GM12891 (cell line): ENCODE results near the gene UBE2H.
"Not testable (repeated sequence)": the region's sequence is repeated elsewhere in the genome, so short reads cannot be mapped to it uniquely, and the experiment has no call there.

ENCODE experiments used
- DNase-seq: peaks from one replicate; pipeline ENCODE4 v3.0.0; 2011; ENCODE audit warnings: low spot score; ENCODE audit not compliant: insufficient read length
- FAIRE-seq: peaks from 2 replicates; lab custom pipeline; 2011; peaks lifted over from hg19 to GRCh38; lab: Jason Lieb, UNC
- PAX5 ChIP-seq: IDR thresholded peaks from 2 replicates; pipeline ENCODE4 v1.6.1; 2011; ENCODE audit warnings: low read length, moderate library complexity, mild to moderate bottlenecking; ENCODE audit not compliant: insufficient read depth, severe bottlenecking
- POLR2A ChIP-seq: IDR thresholded peaks from 2 replicates; pipeline ENCODE4 v1.6.1; 2011; ENCODE audit warnings: low read depth, low read length, control low read depth
- POLR2AphosphoS5 ChIP-seq: IDR thresholded peaks from 2 replicates; pipeline ENCODE4 v1.6.1; 2011; ENCODE audit warnings: low read depth, low read length, control low read depth
- POU2F2 ChIP-seq: IDR thresholded peaks from 2 replicates; pipeline ENCODE4 v1.6.1; 2011; ENCODE audit warnings: low read depth, mild to moderate bottlenecking, control low read depth, low read length, moderate library complexity
- SPI1 ChIP-seq: IDR thresholded peaks from 2 replicates; pipeline ENCODE4 v1.6.1; 2011; ENCODE audit warnings: low read depth, low read length, control low read depth
- TAF1 ChIP-seq: IDR thresholded peaks from 2 replicates; pipeline ENCODE4 v1.6.1; 2011; ENCODE audit warnings: low read depth, low read length, control low read depth

The UBE2H gene

DNA sequence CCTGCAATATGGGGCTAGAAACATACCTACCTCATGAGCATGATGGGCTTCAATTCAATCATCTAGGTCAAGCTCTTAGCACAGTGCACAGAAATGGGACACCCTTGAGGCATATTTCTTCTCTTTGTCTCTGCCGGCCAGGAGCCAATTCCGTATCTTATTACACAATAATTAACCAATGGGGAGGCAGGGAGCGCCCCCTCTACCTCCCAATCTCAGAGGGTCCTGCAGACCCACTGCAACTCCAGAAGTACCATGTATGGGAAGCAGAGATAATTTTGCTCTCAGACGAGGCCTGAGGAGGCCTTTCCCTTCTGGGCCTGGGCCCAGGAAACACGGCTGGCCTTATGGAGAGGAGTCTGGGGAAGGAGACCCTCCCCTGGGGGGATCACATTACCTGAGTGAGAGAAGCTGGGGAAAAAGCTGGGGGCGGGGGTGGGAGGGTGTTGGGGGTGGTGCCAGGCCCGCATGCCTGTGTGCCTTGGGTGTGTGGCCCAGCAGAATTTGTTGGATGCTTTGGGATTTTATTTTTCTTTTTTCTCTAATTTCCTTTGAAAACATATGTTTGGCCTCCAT is 155.5 kb downstream of the UBE2H start:
- TF ChIP-seq POU2F2 (no peak), POLR2AphosphoS5 (no peak)
- no peak for DNase-seq
- FAIRE-seq = no peak

DNA sequence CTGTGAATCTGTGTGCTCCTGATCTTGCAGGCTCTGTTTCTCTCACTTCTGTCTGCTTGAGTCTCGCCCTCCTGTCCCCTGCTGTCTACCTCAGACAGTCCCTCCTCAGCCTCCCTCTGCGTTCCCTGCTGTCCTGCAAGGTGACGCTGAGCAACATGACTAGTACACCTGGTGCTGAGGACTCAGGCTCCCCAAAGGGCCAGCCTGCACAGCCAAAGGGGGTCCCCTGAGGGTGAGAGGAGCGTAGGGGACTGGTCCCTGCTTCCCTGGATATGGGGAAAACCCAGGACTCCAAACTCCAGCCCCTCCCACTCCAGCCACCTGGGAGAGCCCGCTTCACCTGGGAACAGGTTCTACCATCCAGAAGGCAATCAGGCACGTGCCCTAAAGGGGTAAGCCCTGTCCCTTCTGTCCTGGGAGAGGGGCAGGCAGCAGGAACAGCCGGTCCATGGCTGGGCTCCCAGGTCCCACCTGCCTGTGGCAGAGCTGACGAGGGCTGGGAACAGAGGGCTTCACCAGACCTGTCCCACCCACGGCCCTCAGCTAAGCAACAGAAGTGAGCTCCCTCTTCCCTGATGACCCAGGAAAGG is 156.5 kb downstream of the UBE2H start:
- FAIRE-seq = no peak
- TF ChIP-seq POLR2AphosphoS5 (no peak), TAF1 (no peak), POLR2A (no peak), SPI1 (no peak), PAX5 (no peak), POU2F2 (no peak)
- DNase-seq = no peak

DNA sequence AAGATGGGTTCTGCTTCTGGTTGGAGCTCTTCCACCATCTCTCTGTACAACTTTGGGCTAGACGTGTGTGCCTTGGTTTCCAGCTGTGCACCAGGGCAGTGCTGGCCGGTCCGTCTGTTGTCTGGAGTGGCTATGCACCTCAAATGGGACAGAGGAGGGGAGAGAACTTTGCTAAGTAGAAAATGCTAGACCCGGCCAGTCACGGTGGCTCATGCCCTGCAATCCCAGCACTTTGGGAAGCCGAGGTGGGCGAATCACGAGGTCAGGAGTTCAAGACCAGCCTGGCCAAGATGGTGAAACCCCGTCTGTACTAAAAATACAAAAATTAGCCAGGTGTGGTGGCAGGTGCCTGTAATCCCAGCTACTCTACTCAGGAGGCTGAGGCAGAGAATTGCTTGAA is 158.3 kb downstream of the UBE2H start:
- not testable (repeated sequence) for DNase-seq, FAIRE-seq

DNA sequence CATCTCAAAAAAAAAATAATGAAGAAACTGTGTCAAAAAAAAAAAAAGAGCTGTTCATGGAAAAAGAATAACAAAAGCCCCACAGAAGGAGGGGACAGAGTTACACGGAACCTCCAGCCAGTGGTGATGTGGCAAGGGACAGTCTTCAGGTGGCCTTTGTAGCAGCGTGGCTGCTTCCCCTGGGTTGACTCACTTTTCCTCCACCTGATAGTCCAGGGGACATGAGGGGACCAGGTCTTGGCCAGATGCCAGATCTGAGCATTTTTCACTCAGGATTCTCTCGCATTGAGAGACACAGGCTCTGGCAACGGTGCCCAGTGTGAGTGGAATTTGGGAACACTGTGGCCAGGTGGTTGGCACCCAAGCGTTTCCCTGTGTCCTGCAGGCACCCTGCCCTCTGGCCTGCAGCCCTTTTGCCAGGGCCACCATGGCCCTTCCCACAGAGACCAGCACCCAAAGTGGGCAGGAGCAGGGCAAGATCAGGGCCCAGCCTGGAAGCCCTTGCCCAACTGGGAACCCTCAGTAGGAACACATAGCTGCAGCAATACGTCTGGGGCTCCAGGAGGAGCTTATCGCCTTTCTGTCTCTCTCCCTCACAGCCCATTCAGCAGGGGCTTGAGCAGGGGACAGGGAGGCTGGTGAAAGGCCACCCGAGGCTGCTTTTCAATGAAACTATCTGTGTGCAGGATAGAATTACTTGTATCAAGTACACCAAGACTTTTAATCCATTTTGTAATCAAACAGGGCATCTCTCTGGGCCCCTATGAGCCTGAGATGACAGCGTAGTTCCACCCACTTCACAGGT is 159.1 kb downstream of the UBE2H start:
- no peak for TF ChIP-seq POU2F2
- no peak for TF ChIP-seq TAF1
- TF ChIP-seq POLR2AphosphoS5 = no peak
- TF ChIP-seq POLR2A = no peak
- TF ChIP-seq SPI1 = no peak
- no peak for TF ChIP-seq PAX5
- no peak for FAIRE-seq
- DNase-seq = peak; percentile 6

DNA sequence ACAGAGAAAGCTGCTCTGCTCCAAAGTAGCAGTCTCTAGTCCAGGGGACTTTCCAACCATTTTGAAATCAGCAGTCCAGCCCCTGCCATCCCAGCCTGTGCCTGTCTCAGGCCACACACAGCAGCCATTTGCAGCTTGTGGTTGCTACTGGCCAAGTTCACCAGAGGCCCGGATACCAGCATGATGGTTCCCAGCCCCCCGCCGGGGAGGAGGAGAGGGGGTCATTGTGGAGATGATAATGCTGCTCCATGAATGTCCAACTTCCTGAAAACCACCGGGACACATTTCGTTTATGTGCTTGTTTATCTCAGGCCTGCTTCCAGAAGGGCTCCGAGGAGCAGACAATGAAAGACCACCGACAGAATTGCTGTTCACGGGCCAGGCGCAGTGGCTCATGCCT is 160.0 kb downstream of the UBE2H start:
- no peak for TF ChIP-seq POLR2A
- no peak for TF ChIP-seq SPI1
- no peak for TF ChIP-seq POU2F2
- no peak for TF ChIP-seq PAX5
- no peak for TF ChIP-seq TAF1
- TF ChIP-seq POLR2AphosphoS5 = no peak
- no peak for FAIRE-seq
- DNase-seq = no peak

DNA sequence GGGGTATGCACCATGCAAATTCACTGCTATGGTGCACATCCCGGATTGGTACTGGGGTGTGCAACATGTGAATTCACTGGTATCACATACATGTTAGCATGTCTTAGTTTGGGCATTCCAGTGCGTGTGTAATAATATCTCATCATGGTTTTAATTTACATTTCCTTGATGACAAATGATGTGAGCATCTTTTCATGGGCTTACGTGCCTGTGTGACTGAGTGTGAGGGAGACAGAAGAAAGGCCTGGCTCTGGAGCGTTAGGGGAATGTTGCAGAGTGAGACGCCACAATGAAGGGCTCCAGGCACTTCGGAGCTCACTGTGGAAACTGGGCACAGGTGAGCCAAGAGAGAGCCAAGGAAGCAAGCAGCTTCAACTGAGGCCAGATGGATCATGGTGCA is 162.6 kb downstream of the UBE2H start:
- TF ChIP-seq SPI1 (no peak), POLR2A (no peak), POU2F2 (no peak), POLR2AphosphoS5 (no peak), TAF1 (no peak), PAX5 (no peak)
- FAIRE-seq (no peak), DNase-seq (no peak)

DNA sequence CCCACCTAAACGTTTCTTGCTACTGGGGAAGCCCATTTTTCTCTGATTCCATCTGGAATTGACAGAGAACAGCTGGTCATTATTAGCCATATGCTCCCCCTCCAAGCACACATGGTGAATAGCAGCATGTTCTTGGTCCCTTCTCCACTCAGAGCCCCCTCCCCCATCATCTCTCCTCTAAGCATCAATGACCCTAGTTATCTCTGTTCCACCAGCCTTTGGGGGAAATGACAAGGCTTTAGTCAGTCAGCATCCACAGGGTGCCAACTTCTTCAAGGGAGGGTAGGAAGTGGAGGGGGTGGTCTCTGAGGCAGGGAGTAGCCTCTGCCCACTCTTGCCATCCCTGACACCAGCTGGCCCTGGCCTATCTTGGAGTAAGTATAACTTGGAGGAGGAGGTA is 163.1 kb downstream of the UBE2H start:
- FAIRE-seq (no peak), DNase-seq (no peak)
- no peak for TF ChIP-seq TAF1
- no peak for TF ChIP-seq POLR2A
- TF ChIP-seq PAX5 = no peak
- no peak for TF ChIP-seq POU2F2
- no peak for TF ChIP-seq SPI1
- no peak for TF ChIP-seq POLR2AphosphoS5

DNA sequence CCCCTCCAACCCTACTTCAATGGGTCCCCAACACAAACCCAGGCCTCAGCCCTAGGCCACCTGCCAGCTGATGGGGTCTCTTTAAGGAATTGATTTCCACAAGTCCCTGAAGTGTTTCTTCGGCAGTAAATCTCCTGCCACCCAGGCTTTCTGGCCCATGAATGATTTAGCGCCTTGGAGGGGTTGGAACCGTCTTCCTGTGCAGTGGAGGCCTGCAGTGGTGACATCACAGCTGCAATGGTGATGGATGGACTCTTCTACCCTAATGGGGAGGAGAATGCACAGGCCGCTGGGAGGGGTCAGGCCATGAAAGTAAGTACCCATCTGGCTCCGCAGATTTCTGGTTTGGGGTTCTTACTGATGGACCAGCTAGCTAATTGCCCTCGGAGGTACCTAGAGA is 163.8 kb downstream of the UBE2H start:
- DNase-seq = no peak
- FAIRE-seq = no peak

DNA sequence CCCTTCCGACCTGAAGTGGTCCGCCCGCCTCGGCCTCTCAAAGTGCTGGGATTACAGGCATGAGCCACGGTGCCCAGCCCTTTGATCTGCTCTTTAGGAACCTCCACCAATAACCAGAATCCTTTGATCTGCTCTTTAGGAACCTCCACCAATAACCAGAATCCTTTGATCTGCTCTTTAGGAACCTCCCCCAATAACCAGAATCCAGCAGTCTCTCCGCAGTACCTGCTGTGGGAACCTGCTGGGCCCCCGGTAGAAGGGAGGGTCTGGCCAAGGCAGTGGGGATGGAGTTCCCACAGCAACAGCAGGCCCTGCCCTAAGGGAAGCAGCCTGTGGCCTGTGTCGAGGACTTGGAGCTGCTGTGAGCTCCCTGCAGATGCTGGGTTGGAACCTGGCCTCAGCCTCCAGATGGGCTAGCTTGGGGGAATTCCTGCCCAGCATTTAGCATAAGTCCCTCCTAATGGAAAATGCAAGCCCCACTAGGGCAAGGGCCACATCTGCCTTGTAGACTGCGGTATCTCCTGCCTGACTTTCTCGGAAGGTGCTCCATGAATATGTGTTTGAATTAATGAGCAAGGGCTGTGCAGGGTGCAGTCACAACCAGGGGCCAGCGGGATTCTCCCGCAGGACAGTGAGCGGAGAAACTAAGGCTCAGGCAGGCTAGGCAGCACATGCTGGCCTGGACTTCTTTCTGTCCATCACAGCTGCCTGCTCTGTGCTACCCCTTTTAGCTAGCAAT is 165.8 kb downstream of the UBE2H start:
- no peak for FAIRE-seq
- TF ChIP-seq POLR2AphosphoS5 (no peak), PAX5 (no peak), SPI1 (no peak), POLR2A (no peak), POU2F2 (no peak), TAF1 (no peak)
- DNase-seq = no peak

More for the DNA sequence above, 163.8 kb downstream of the UBE2H start:
- TF ChIP-seq TAF1 (no peak), POLR2AphosphoS5 (no peak), SPI1 (no peak), POU2F2 (no peak), POLR2A (no peak), PAX5 (no peak)
